Astrocyte of the cerebellum (primary cell): Measurements from ENCODE around the gene PARD3B.
A peak's percentile ranks its signal among the peaks of the same experiment; 100 is the strongest.

Experiments used
- DNase-seq: peaks from one replicate; pipeline ENCODE4 v3.0.0-alpha.2; 2011; ENCODE audit warnings: low read depth
- H3K4me3 ChIP-seq: 2 replicates; pipeline ENCODE4 v1.5.1; 2011; ENCODE audit warnings: mild to moderate bottlenecking, low read depth, low read length, moderate library complexity
- in situ Hi-C: cut with HindIII; loops from 2 replicates; pipeline ENCODE4 v1.10.0; 2017; ENCODE audit warnings: low sequenced_read_pairs
- TF ChIP-seq, protein P1 (sequence below): IDR thresholded peaks from 2 replicates; pipeline ENCODE4 v1.5.1; 2012; ENCODE audit warnings: low read length, low read depth, moderate library complexity, mild to moderate bottlenecking; ENCODE audit errors: missing control alignments

PARD3B gene

DNA sequence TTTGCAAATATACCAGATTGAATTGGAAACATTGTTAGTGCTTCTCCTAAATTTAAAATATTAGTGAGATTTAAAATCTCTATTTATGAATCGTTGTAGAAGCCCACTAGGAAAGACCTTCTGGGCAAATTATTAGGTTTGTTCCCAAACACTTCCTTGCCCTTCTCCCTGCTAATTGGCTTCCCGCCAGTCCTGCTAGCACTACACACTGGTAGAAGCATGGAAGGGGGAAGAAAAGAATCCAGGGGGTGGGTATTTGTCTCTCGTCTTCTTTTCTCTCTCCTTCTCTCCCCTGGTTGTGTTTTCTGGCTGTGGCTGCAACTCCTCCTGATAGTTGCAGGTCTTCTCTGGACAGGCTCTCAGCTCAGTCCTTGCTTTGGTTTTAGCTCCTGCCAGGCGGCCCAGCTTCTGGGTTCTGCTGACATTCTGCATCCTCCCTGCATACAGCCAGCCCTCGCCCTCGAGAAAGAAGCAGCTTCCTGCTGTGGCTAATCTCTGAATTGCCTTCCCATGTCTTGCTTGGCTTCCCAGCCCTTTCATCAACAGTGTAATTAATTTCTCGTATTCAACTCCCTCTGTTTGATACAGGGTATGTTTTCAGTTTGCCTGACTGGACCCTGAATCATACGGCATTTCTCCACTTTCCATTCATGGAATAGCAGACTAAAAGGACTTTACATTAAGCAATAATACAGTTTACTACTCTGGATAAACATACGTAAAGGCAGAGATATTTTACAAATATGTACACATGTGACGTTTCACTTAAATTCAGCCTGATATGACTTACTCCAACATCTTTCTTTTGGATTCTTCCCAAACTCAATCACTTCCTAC lies 6.9 kb upstream of the PARD3B start:
- no peak for DNase-seq
- no peak overlapping the region for H3K4me3 ChIP-seq
- in situ Hi-C loops, result no loop called here
- TF ChIP-seq, protein P1, sequence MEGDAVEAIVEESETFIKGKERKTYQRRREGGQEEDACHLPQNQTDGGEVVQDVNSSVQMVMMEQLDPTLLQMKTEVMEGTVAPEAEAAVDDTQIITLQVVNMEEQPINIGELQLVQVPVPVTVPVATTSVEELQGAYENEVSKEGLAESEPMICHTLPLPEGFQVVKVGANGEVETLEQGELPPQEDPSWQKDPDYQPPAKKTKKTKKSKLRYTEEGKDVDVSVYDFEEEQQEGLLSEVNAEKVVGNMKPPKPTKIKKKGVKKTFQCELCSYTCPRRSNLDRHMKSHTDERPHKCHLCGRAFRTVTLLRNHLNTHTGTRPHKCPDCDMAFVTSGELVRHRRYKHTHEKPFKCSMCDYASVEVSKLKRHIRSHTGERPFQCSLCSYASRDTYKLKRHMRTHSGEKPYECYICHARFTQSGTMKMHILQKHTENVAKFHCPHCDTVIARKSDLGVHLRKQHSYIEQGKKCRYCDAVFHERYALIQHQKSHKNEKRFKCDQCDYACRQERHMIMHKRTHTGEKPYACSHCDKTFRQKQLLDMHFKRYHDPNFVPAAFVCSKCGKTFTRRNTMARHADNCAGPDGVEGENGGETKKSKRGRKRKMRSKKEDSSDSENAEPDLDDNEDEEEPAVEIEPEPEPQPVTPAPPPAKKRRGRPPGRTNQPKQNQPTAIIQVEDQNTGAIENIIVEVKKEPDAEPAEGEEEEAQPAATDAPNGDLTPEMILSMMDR, result no peak

DNA sequence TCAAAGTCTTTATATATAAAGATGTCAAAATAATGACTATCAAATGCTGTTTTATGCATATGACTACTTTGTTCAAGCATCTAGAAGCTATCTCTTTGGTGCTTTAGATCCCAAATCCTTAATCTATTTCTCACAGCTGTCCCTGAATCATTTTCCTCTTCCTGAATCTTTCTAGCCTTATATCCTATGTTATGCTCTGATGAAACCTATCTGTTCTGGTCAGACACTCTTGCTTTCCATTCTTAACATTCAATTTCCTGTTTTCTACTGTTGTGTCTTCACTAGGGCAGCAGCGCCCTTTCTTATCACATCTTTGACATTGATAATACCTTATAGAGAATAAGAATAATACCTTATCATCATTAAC lies 6.3 kb upstream of the PARD3B start:
- TF ChIP-seq, protein P1, result no peak
- no peak overlapping the region for H3K4me3 ChIP-seq
- no peak for DNase-seq
- in situ Hi-C loops, result no loop called here

DNA sequence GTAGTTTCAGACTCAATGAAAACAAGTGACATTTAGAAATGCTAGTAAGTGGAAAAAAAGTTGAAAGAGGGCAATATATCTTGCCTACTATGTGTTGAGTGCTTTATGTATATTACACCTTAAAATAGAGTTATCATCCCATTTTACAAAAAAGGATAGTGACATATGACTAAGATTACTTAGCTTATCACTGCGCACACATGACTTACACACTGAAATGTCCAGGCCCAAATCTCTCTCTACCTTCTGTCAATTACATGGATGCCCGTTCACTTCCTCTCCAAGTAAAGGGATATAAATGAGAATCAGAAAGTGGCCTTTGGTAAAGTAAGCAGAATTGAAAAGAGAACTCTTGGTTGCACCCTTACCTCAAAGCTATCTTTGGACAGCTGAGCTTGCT lies 3.6 kb upstream of the PARD3B start:
- in situ Hi-C loops, result no loop called here
- DNase-seq, result no peak
- H3K4me3 ChIP-seq, result no peak overlapping the region
- TF ChIP-seq, protein P1, result no peak

DNA sequence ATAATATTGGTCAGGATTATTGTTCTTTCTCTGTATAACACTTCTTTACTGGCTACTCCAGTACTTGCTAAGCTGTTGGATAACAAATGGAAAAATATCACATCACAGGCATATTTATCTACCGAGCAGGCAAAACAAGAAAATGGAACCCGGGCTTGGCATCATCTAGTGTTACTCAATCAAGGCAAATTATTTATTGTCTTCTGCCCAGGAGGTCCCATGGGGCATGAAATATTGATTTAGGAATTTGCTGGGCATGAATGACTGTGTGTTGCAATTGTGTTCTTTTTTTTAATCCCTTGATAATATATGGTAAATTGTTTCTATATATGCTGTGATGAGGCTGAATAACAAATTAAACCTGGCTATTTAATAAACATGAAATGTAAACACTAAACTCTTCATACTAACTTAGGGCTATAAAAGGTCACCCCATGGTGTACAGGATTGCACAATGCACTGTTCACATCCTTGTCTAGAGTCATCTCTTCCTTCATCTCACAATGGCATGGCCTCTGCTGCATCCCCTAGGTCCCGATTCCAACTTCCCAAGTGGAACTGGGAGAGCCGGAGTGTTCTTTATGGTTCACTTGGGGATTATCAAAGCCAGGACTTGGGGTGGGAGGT lies 2.2 kb upstream of the PARD3B start:
- DNase-seq, result no peak
- in situ Hi-C loops, result no loop called here
- no peak overlapping the region for H3K4me3 ChIP-seq
- TF ChIP-seq, protein P1, result no peak

DNA sequence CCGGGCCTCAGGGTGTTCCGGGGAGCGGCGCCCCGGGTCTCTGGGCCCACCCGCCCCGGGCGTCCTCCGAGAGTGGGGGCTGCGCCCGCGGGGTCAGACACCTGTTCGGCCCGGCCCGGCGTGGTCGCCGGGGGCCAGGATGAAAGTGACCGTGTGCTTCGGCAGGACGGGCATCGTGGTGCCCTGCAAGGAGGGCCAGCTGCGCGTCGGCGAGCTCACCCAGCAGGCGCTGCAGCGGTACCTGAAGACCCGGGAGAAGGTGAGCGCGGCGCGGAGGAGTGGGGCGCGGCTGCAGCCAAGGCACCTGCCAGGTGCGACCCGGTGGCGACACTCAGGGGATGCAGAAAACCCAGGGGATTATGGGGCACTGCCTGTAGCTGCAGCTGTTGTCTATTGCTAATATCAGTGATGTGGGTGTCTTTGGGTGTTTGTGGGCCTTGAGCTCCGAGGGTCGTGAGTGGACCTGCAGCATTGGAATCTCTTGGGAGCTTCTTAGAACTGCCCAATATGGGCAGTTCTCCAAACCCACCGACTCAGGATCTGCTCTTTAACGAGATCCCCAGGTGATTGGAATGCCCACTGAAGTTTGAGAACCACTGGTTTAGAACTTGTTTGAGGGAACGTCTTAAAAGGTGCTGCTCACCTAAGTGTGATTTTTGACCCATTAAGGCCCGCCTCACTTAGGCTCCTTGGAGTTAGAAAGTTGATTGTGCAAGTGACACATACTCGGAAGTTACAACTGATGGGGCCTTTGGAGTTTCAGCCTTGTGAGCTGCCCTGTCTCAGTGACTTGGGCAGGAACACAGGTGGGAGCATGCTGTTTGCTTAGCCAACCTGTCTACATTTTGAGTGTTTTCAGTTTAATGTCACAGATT lies 823 bp downstream of the PARD3B start:
- DNase-seq, result no peak
- in situ Hi-C loops, result no loop called here
- peak overlapping the region; percentile 69 for H3K4me3 ChIP-seq

More for the DNA sequence above, 823 bp downstream of the PARD3B start:
- TF ChIP-seq, protein P1, result no peak
